Fibroblast of peridontal ligament (primary cell): ENCODE results near the gene GRIK1.

Experiments
- DNase-seq: peaks from one replicate; pipeline ENCODE4 v3.0.0-alpha.2; 2010; ENCODE audit errors: extremely low read depth

Gene GRIK1

GRCh38 chr21:29827647-29828046 lies 112.1 kb downstream of the GRIK1 start:
- DNase-seq: no peak

DNA sequence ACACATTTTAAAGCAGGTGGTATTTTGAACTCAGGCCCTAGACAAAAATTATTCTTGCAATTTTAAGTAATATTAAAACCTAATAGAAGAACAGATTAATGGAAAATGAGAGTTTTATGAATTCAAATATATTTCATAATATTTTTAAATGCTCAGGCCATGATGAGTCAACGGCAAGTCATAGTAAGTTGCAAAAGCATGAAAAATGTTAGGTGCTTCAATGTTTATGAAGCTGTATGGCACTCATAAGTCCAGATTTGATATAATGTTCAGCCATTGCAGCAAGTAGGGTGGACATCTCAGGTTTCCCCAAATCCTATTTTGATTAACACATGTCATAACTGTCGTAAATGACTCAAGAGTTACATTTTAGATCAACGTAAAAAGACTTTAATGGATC lies 112.6 kb downstream of the GRIK1 start:
- DNase-seq: no peak

DNA sequence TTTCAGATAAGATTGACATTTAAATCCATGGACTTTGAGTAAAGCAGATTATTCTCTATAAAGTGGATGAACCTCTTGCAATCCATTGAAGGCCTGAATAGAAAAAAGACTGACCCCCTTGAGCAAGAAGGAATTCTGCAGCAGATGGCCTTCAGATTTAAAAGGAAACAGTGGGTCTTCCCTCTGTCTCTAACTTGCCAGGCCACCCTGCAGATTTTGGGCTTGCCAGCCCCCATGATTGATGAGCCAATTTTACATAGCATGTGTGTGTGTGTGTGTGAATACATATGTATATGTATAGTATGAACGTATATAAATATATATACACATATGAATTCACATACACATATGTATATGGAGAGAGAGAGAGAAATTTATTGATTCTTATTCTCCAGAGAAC lies 113.4 kb downstream of the GRIK1 start:
- DNase-seq: no peak

- no peak for DNase-seq
Observed at GRCh38 chr21:29825936-29826335, 113.9 kb downstream of the GRIK1 start.

DNA sequence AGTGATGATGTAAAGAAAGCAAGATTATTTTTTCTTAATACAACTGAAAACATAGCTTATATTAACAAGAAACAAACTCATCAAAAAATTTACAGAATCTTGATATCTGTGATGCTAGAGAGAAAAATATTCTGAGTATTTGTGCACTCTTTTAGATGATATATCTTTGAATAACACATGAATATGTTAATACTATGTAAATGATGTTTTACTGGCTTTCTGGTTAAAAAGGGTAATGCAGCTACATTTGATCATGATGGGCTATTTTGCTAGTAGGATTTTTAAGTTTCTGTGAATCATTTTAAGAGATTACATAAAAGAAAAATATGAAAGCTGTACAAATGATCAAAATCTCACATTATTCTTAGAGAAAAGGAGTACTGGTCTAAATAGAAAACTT lies 114.5 kb downstream of the GRIK1 start:
- DNase-seq: no peak

- no peak for DNase-seq
Observed at GRCh38 chr21:29822064-29822463, 117.7 kb downstream of the GRIK1 start.

- no peak for DNase-seq
Observed at GRCh38 chr21:29821230-29821629, 118.6 kb downstream of the GRIK1 start.

- no peak for DNase-seq
Observed at GRCh38 chr21:29819675-29820326, 120.0 kb downstream of the GRIK1 start.

- DNase-seq: no peak
Observed at GRCh38 chr21:29818383-29818921, 121.3 kb downstream of the GRIK1 start.

- DNase-seq: no peak
Observed at GRCh38 chr21:29817450-29817849, 122.3 kb downstream of the GRIK1 start.

DNA sequence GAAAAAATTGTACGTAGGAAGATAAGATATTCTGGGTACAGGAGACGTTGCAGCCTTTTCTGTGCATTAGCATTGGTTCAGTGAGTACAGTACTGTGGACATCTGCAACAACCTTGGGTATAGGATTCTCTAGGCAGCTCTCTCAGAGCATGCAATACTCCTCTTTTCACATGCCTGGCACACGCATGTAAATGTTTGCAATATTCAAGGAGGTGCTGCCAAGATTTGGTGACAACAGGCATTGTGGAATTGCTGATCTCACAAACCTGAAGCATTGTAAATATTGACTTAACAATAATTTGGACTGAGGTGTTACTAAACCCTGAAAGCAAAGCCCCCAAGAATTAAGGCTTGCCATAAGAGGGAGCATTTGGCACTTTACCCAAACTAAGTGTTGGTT lies 126.8 kb downstream of the GRIK1 start:
- no peak for DNase-seq

DNA sequence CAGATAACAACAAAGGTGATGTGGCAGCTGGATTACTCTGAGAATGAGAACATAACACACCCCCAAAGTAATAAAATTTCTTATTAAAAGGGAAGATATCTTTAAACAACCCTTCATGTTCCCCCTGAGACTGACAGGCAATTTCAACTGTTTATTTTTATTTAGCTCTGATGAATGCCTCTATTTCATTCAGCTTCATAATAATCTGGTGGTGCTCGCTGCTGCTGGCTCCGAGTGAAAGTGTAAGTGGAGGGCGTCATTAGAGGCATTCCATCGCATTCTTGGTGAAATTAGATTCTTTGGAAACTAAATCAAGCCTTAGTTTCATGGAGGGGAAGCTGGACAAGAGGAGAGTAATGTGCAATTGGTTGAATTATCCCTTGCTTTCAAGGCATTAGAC lies 128.9 kb downstream of the GRIK1 start:
- no peak for DNase-seq

DNA sequence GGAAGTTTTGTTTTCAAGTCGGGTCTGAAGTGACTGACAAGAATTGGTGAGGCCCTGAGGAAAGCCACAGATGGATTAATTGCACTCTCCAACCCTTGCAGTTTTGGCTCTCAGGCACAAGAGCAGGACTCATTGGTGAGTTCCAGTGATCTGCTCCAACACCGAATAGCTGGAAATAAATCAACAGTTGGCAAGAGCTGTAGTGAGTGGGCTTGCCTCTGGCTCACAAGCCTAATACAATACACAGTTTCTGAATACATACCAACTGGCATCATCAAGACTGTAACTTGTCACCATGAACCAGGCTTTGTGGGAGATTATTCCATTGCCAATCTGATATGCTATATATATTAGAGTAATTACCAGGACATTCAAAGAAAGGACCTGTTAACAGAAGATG lies 131.6 kb downstream of the GRIK1 start:
- no peak for DNase-seq

- no peak for DNase-seq
Observed at GRCh38 chr21:29805105-29805504, 134.7 kb downstream of the GRIK1 start.

GRCh38 chr21:29803191-29803590 lies 136.6 kb downstream of the GRIK1 start:
- DNase-seq: no peak

DNA sequence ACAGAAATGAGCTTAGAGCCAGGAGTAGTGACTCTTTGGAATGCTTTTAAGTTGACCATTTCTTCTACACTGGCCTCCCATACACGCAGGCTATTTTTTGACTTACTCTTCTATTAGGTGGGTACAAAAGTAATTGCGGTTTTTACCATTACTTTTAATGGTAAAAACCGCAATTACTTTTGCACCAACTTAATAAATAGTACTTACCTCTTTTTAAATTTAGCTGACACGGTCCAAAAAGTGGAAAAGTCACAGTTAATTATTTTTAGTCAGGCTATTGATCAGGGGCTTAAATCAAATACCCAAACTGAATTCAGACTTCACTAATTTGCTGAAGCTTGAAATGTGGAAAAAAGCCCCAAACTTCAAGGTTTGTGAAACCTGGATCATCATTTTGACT lies 138.7 kb downstream of the GRIK1 start:
- DNase-seq: no peak

- no peak for DNase-seq
Observed at GRCh38 chr21:29800056-29800455, 139.7 kb downstream of the GRIK1 start.

- no peak for DNase-seq
Observed at GRCh38 chr21:29798840-29799239, 141.0 kb downstream of the GRIK1 start.

GRCh38 chr21:29797155-29797554 lies 142.6 kb downstream of the GRIK1 start:
- DNase-seq: no peak

DNA sequence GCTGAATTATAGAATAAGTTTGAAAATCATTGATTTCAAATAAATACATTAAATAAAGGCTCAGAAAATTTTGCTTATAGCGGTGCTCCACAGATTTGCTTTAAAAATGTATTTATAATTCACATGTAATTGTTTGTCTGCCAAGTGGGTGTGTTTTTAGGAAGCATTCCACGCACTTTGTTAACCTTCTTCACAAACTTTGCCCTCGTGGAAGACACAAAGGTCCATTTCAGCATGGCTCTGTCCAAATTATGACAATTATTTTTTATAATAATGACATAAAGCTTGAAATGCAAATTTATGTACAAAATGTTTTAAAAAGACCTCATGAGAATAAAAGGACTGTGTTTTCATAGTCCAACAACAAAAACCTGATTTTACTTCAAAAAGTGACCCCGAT lies 146.1 kb downstream of the GRIK1 start:
- DNase-seq: no peak

- no peak for DNase-seq
Observed at GRCh38 chr21:29789393-29789792, 150.4 kb downstream of the GRIK1 start.

DNA sequence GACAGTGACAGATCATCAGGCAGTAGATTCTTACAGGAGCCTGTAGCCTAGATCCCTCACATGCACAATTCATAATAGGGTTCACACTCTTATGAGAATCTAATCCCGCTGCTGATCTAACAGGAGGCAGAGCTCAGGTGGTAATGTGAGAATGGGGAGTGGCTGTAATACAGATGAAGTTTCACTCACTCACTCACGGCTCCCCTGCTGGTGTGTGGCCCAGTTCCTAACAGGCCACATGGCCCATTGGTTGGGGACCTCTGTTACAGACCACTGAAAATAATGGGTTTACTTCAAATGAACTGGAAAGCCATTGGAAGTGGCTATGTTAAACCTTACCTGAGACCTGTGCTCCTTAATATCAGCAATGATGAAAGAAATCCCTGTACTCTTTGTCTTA lies 151.0 kb downstream of the GRIK1 start:
- no peak for DNase-seq

GRCh38 chr21:29787361-29787909 lies 152.4 kb downstream of the GRIK1 start:
- DNase-seq: no peak
